DMS53 treated with DMSO at 0.1 percent for 48 hours (cell line): ENCODE results near the gene SPSB1.
"Not testable (repeated sequence)": the region's sequence is repeated elsewhere in the genome, so short reads cannot be mapped to it uniquely, and the experiment has no call there.

Source experiments
- DNase-seq: peaks from one replicate; lab custom pipeline; 2025; ENCODE audit not compliant: unreplicated experiment; lab: John Stamatoyannopoulos, UW

The SPSB1 gene

GRCh38 chr1:9299571-9300541 lies 7.2 kb downstream of the SPSB1 start:
- not testable (repeated sequence) for DNase-seq

GRCh38 chr1:9300573-9300972 lies 7.9 kb downstream of the SPSB1 start:
- DNase-seq, result no peak

- DNase-seq, result peak; percentile 66
These were observed 10.2 kb downstream of the SPSB1 start for GRCh38 chr1:9302745-9303524.

- DNase-seq, result no peak
These were observed 11.2 kb downstream of the SPSB1 start for GRCh38 chr1:9303916-9304315.

GRCh38 chr1:9305216-9305615 lies 12.5 kb downstream of the SPSB1 start:
- no peak for DNase-seq

GRCh38 chr1:9306006-9306405 lies 13.3 kb downstream of the SPSB1 start:
- DNase-seq, result no peak

- no peak for DNase-seq
These were observed 14.6 kb downstream of the SPSB1 start for GRCh38 chr1:9307303-9307702.

- no peak for DNase-seq
These were observed 15.6 kb downstream of the SPSB1 start for GRCh38 chr1:9308236-9308785.

GRCh38 chr1:9309080-9309479 lies 16.4 kb downstream of the SPSB1 start:
- no peak for DNase-seq

- DNase-seq, result no peak
These were observed 17.3 kb downstream of the SPSB1 start for GRCh38 chr1:9309991-9310390.

- no peak for DNase-seq
These were observed 18.3 kb downstream of the SPSB1 start for GRCh38 chr1:9311029-9311428.

- DNase-seq, result no peak
These were observed 18.8 kb downstream of the SPSB1 start for GRCh38 chr1:9311479-9311878.

- no peak for DNase-seq
These were observed 19.6 kb downstream of the SPSB1 start for GRCh38 chr1:9312168-9312720.

GRCh38 chr1:9313576-9313975 lies 20.9 kb downstream of the SPSB1 start:
- DNase-seq, result no peak

- no peak for DNase-seq
These were observed 21.4 kb downstream of the SPSB1 start for GRCh38 chr1:9314111-9314510.

- DNase-seq, result no peak
These were observed 22.2 kb downstream of the SPSB1 start for GRCh38 chr1:9314711-9315379.

- DNase-seq, result no peak
These were observed 22.9 kb downstream of the SPSB1 start for GRCh38 chr1:9315411-9316079.

- no peak for DNase-seq
These were observed 23.4 kb downstream of the SPSB1 start for GRCh38 chr1:9316080-9316444.

GRCh38 chr1:9316512-9316911 lies 23.8 kb downstream of the SPSB1 start:
- no peak for DNase-seq

- DNase-seq, result no peak
These were observed 24.4 kb downstream of the SPSB1 start for GRCh38 chr1:9317072-9317471.
